GM12874 (cell line): ENCODE results near the gene PHRF1.
A peak's percentile ranks its signal among the peaks of the same experiment; 100 is the strongest.

Source experiments
- CTCF ChIP-seq: IDR thresholded peaks from 2 replicates; pipeline ENCODE4 v1.5.1; 2011; ENCODE audit warnings: low read depth, mild to moderate bottlenecking, control low read depth, low read length, moderate library complexity; ENCODE audit not compliant: insufficient read depth

Gene PHRF1

GRCh38 chr11:597166-597725 lies 21.0 kb downstream of the PHRF1 start:
- peak; percentile 46 for TF ChIP-seq CTCF

- TF ChIP-seq CTCF = no peak
These were observed 21.9 kb downstream of the PHRF1 start for GRCh38 chr11:598005-598680.

GRCh38 chr11:601573-602245 lies 25.4 kb downstream of the PHRF1 start:
- TF ChIP-seq CTCF = no peak

- no peak for TF ChIP-seq CTCF
These were observed 26.9 kb downstream of the PHRF1 start for GRCh38 chr11:603154-603553.

- TF ChIP-seq CTCF = no peak
These were observed 29.2 kb downstream of the PHRF1 start for GRCh38 chr11:605286-606129.

GRCh38 chr11:606245-606644 lies 30.0 kb downstream of the PHRF1 start:
- TF ChIP-seq CTCF = no peak

- no peak for TF ChIP-seq CTCF
These were observed 30.9 kb downstream of the PHRF1 start for GRCh38 chr11:607020-607780.
